HuH-7.5 (cell line): ENCODE measurements around the gene SPP2.

Experiments used
- DNase-seq: peaks from one replicate; pipeline ENCODE4 v3.0.0; 2011; ENCODE audit warnings: low spot score

The SPP2 gene

GRCh38 chr2:234038076-234038802 is 12.3 kb upstream of the SPP2 start:
- no peak for DNase-seq

- no peak for DNase-seq
Observed at GRCh38 chr2:234044157-234044556, 6.3 kb upstream of the SPP2 start.

GRCh38 chr2:234046521-234046920 is 4.0 kb upstream of the SPP2 start:
- DNase-seq = no peak

DNA sequence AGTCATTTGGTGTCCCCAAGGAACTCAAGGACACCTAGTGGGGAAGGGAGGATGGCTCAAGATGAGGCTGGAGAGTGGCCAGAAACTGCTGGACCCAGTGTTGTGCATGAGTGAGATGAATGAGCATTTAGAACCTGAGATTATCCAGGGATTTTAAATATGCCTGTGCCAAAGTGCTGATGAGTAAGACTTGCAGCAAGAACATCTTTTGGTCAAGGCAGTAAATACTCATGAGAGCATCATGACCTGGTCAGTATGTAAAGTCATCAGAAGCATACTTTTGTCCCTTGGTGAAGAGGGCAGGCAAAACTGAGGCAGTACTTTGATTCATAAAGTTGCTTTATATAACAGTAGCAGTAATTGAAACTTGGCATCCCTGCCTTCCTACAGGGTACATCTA is 3.1 kb upstream of the SPP2 start:
- no peak for DNase-seq

- DNase-seq = no peak
Observed at GRCh38 chr2:234048049-234048448, 2.5 kb upstream of the SPP2 start.

DNA sequence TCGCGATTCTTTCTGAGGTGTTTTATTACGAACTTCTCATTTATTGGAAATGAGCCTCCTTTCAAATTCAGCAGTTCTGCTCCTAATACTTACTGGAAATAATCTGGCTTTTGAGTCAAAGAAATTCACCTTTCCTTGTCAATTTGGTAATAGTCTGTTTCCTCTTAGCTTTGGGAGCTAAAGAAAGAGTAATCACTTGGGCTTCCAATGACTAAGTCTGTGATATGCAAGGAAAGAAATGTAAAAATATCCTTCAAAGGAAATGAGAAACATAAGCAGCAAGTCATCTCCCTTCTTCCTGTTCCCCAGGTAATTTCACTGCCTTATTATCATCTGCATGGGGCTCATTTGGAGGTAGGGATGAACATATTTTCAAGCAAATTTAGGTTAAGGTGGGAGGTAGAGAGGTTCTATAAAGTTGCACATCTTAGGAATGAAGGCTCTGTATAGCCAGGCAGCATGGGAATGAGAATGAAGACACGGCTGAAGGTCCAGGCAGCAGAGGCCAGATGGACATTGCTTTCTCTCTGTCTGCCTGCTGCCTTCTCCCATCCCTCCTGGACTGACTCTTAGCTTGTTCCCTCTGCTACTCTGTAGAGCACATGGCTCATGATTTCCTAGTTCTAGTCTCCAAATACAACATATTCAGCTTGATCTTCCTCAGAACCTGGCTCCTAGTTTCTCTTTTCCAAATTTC is 1.0 kb downstream of the SPP2 start:
- DNase-seq = no peak

DNA sequence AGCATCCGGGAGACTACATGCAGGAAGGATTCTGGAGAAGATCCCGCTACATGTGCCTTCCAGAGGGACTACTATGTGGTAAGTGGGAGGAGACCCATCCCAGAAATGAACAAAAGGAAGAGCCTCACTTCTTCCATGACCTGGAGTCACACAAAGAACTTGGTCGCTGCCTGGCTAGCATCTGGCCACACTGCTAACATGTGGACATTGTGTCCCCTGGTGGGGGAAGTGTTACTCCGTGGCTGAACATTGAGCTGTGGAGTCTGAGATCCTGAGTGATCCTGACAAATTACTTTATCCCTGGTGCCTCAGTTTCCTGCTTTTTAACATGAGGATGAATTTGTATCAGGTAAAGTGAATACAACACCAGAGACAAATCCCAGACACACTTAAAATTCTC is 8.4 kb downstream of the SPP2 start:
- no peak for DNase-seq

DNA sequence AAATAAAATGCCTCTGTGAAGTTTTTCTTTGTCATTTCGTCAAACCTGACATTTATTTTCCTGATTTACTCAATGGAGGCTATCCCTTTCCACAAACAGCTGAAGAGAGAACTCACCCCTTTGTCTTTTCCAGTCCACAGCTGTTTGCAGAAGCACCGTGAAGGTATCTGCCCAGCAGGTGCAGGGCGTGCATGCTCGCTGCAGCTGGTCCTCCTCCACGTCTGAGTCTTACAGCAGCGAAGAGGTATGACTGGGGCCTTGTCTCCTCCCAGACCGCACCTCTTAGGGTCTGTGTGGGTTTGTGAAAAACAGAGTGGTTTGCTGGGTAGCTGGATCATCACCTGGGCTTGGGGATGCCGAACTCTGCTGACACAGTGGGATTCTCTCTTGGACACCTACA is 9.7 kb downstream of the SPP2 start:
- no peak for DNase-seq

- no peak for DNase-seq
Observed at GRCh38 chr2:234061624-234062257, 11.2 kb downstream of the SPP2 start.

- no peak for DNase-seq
Observed at GRCh38 chr2:234066587-234066986, 16.1 kb downstream of the SPP2 start.

GRCh38 chr2:234071664-234072063 is 21.2 kb downstream of the SPP2 start:
- no peak for DNase-seq

DNA sequence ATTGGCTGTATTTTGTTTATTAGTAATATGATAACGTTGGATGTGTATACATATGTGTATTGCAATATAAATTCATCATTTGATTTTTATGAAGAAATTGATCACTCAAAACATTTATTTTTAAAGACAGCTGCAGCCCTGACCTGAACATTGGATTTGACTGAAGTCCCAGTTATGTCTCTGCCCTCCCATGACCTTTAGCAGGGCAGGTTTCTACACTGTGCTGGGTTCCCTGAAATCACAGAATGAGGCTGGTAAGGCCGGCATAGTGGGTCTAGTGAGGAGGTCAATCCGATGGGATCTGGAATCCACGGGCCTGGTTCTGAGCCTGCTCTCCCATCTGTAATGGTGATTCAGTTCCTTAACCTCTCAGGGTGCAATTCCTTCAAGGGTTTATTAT is 22.0 kb downstream of the SPP2 start:
- no peak for DNase-seq

DNA sequence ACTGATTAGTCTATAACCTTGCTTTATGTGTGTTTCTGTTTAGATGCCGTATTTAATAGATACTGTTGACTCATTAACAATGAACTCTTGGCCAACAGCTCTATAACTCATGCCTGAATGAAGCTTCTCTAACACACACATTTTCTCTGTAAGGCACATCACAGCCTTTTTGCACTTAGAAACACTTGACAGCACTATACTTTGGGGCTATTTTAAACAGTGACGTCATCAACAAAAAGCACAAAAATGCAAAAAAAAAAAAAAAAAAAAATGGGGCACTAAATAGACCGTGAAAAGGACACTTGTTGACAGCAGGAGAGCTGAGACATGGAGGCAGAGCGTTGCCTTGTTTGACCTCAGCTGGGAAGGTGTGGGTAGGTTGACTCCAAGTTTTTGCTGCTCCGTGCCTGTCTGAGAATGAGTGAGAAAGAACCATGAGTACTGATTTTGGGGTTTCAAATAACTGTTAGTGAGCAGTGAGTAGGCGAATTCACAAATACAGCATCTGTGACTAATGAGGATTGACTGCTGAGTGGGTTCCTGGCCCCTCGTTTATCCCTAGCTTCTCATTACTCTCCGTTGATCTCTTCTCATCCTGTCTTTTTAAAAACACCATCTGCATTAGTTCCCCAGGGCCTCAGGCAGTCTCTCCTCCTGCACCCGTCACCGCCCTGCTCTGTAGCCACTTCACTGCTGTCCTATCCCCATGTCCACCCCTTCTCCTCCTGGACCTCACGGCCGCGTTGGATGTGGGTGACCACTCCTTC is 24.4 kb downstream of the SPP2 start:
- DNase-seq = no peak

DNA sequence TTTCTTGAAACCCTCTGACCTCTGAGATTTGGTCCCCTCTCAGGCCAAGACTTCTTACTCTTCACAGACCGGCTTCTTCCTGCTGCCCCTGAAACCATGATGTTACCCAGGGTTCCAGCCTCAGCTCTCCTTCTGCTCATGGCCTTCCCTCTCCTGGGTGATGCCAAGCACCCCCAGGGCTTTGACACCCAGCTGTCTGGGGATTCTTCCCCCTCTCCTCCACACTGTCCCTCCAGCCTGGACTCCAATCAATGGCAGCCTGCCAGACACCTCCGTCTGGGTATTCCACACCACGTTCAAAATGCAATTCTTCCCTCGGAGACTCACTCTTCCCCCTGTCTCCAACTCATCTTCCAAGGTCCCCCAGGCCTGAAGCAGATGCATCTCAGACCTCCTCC is 25.0 kb downstream of the SPP2 start:
- no peak for DNase-seq

GRCh38 chr2:234075947-234076346 is 25.4 kb downstream of the SPP2 start:
- no peak for DNase-seq

GRCh38 chr2:234076451-234076850 is 25.9 kb downstream of the SPP2 start:
- DNase-seq = no peak

DNA sequence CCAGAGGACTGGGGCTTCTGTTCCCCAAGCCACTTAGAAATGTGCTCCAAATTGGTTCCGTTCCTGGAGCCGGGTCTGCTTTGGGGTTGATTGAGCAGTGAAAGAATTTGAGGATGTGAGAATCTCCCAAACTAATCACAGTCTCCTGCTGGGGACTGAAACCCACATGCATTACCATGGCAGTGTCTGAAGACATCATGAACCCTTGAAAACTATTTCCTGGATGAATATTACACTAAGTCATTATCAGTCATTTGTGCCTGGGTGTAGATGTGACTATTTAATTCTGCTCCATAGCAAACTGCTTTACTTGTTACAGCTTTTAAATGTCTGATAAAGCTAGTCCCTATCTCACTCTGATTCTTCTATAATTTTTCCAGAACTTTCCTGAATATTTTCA is 27.6 kb downstream of the SPP2 start:
- DNase-seq = no peak

- DNase-seq = no peak
Observed at GRCh38 chr2:234081970-234082822, 31.7 kb downstream of the SPP2 start.

GRCh38 chr2:234083572-234084348 is 33.3 kb downstream of the SPP2 start:
- DNase-seq = no peak

DNA sequence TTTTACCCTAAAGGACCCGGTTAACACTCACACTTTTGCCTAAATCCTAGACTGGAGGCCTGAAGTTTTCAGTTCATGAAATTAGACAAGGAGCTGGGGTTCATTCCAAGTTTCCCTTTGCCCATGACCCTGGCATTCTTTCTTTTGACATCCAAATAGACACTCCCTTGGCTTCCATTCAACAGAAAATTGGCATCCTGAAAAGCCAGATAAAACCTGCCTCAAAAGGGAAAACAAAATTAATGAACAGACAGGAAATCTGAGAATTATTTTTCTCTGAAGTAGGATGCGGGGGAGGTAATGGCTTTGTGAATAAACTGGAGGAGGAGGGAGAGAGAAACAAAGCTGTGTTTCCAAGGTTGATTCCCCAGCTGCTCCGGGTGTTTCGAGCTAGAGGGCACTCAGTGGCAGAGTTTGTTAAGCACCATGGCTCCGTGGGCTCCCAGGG is 41.0 kb downstream of the SPP2 start:
- no peak for DNase-seq

DNA sequence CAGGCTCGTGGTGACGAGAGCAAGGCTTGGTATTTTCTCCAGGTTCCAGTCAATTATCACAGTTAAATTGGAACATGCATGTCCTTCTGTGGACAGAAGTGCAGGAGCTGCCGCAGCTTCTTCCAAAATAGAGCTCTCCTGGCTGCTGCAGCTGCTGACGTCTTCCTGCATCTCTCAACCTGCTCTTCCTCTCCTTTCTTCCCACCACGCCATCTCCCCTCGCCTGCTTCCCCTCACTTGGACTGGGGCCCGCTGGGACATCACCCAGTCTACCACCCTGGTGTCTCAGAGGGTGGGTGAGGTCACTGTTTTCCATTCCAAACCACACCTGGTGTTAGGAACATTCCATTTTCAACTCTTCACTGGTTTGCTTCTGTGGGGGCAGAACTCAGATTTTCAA is 41.4 kb downstream of the SPP2 start:
- DNase-seq = no peak
